ENCODE results near the gene PTTG1. TPM values are rescaled to one million over a fixed set of nuclear protein-coding genes. Genes with fewer than 3 reads are reported as not detected.

PTTG1 gene
- polyA plus RNA-seq, 1 donor = 35.6 TPM

Other genes starting within 250 kb of the PTTG1 start
- gene FABP6, start 192.3 kb upstream of the PTTG1 start, polyA plus RNA-seq = 9.1 TPM
- 12.7 TPM for gene CCNJL, start 109.3 kb upstream of the PTTG1 start, polyA plus RNA-seq
- 3.1 TPM for gene C1QTNF2, start 51.2 kb upstream of the PTTG1 start, polyA plus RNA-seq
- gene FAM200C, start 21.8 kb upstream of the PTTG1 start, polyA plus RNA-seq = 7.8 TPM
- 40.5 TPM for gene SLU7, start 2.8 kb upstream of the PTTG1 start, polyA plus RNA-seq

Measured in large intestine (tissue), 1 donor.